ENCODE measurements around the gene PRAC1.

PRAC1 gene

DNA sequence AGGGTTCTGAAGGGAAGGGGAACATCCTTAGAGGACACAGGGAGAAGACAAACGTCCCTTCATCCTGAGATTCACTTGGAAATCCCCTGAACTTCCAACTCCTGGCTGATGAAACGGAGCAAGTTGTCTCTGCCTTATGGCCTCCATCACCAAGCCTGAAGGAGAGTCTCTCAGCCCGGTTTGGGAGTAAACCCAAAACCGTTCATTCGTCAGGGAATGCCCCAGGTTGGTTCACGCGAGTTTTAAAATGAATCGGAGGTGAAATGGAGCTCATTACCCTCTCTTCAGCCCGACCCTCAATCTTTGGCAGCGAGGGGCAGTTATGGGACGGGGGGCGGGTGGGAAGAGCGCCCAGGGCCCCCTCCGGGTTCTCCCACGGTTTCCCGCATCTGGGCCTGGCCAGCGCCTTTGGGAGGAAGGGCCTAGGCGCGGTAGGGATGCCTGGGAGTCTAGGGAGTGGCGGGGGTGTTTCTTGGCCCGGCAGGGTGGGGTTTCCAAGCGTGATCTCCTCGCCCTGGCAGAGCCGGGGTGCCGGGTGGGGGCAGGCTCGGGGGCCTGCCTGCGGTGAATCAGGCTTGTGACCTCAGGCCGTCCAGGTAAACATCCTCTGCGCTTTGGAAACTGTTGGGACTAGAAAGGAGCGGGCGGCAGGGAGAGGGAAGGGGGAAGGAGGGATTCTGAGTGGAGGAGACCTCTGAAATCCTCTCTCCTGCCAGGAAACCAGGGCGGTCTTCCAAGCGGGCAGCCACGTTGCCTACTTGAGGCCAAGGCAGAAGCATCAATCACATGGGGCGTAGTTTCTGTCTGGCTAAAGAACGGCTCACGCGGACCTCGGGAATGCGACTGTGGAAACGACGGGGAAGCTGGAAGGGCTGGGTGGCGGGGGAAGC is 30.3 kb upstream of the PRAC1 start:
- DNase-seq (ENCODE audit: low spot score) = no peak
- in situ Hi-C loops (cut with MboI; ENCODE audit: low pct_unique_long_range_greater_than_20kb, low sequenced_read_pairs, unreplicated experiment) = no loop called here
- TF ChIP-seq, protein P1, sequence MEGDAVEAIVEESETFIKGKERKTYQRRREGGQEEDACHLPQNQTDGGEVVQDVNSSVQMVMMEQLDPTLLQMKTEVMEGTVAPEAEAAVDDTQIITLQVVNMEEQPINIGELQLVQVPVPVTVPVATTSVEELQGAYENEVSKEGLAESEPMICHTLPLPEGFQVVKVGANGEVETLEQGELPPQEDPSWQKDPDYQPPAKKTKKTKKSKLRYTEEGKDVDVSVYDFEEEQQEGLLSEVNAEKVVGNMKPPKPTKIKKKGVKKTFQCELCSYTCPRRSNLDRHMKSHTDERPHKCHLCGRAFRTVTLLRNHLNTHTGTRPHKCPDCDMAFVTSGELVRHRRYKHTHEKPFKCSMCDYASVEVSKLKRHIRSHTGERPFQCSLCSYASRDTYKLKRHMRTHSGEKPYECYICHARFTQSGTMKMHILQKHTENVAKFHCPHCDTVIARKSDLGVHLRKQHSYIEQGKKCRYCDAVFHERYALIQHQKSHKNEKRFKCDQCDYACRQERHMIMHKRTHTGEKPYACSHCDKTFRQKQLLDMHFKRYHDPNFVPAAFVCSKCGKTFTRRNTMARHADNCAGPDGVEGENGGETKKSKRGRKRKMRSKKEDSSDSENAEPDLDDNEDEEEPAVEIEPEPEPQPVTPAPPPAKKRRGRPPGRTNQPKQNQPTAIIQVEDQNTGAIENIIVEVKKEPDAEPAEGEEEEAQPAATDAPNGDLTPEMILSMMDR (IDR thresholded peaks at IDR 0.05; ENCODE audit: extremely low read depth, insufficient read depth, missing control alignments) = no peak

DNA sequence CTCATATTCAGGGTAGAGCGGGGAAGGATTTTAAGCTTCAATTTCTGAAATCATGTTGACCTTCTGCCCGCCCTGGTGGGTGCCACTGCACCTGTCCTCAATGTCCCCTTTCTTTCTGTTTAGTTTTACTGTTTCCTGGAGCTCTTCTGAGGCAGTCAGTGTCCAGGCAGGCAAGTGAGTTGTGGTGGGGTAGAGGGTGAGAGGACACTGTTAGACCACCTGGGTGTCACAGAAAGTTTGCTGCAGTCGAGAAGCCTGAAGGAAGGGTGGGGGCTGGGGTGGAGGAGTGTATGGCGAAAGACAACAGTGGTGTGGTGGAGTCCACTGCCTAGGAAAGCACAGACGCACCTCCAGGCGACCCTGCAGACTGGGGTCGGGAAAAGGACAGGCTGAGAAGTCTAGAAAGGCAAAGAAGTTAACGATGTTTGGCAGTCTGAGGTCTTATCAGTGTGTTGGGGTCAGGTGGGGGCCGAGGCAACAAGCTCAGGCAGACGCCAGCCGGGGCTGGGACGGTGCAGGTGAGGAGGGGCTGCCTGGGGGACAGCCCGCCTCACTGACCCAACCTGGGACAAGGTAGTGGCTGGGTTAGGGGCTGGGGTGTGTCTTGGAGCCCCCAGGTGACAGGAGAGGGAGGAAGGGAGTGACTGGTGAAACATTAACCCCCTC is 29.5 kb upstream of the PRAC1 start:
- in situ Hi-C loops (cut with MboI; ENCODE audit: low pct_unique_long_range_greater_than_20kb, low sequenced_read_pairs, unreplicated experiment) = no loop called here
- TF ChIP-seq, protein P1 (IDR thresholded peaks at IDR 0.05; ENCODE audit: extremely low read depth, insufficient read depth, missing control alignments) = no peak
- no peak for DNase-seq (ENCODE audit: low spot score)

- DNase-seq (ENCODE audit: low spot score) = no peak
- in situ Hi-C loops (cut with MboI; ENCODE audit: low pct_unique_long_range_greater_than_20kb, low sequenced_read_pairs, unreplicated experiment) = no loop called here
- TF ChIP-seq, protein P1 (IDR thresholded peaks at IDR 0.05; ENCODE audit: extremely low read depth, insufficient read depth, missing control alignments) = no peak
Measured at GRCh38 chr17:48751172-48751571, 28.9 kb upstream of the PRAC1 start.

DNA sequence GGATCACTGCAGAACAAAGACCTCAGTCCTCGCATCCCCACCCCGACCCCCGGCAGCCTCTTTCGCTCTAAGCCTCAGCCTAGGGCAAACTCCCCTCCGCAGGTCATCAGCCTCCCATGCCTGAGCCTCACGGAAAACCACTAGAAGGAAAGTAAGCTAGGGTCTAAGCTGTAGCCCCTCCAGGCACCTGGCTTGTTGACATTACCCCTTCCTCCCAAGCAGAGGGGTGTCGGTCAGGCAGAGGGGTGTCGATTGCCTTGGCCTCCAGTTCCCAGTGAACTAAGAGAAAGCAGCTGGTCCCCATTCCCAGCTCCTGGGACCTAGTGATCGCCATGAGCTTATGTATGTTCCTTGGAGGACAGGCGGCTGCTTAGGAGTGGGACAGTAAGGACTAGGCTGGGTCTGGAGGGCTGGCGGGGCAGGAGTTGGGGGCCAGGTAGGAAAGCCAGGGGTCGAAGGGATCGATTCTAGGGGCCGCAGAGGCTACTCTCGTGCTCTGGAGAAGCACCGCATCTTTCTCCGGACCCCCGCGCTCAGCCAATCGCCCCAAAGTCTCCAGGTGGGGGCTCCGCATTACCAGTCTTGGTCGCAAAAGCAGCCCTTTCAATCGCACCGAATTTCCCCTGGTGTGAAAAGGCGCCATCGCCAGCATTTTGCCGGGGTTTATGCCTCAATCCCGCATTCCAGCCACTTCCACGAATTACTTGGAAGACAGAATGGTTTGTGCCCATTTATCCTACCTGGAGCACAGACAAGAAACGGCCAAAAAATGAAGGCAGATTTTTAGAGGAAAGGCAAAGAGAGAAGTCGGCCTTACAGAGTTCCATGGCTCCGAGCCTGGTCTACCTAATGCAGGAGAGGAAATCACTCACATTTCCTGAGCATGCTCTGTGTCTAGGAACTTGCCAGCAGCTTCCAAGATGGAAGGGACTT is 27.6 kb upstream of the PRAC1 start:
- in situ Hi-C loops (cut with MboI; ENCODE audit: low pct_unique_long_range_greater_than_20kb, low sequenced_read_pairs, unreplicated experiment) = no loop called here
- no peak for DNase-seq (ENCODE audit: low spot score)
- TF ChIP-seq, protein P1 (IDR thresholded peaks at IDR 0.05; ENCODE audit: extremely low read depth, insufficient read depth, missing control alignments) = no peak

DNA sequence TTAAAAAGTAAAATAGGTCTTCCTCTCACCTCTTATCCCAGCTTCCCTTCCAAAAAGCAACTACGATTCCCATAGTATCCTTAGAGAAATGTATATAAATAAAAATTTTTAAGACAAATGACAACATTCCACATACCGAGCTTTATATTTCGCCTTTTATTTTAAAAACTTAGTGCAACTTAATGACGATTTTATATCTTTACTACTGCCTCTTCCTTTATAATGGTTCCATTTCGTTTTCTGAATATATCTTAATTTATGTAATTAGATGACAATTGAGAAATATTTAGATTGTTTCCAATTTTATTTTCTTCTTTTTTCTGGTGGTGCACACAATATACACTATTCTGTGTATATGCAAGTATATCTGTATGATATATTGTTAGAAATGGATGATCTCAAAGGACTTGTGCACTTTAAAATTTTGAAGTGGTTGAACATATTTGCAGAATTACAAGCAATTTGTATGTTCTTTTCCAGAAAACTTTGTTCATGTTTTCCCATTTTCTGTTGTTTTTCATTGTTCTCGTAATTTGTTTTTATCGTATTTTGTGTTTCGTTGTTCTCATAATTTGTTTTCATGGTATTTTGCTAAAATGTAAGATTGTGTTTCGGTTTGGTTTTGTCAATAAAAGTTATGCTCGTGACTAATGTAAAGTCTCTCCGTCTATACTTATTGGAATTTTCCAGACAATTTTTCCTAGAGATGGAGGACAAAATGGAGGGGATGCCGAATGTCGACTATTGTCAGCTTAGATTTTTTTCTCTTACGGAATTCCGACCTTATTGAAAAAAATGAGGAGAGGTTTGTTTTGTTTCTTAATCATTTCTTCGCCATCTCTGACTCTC is 26.6 kb upstream of the PRAC1 start:
- in situ Hi-C loops (cut with MboI; ENCODE audit: low pct_unique_long_range_greater_than_20kb, low sequenced_read_pairs, unreplicated experiment) = no loop called here
- no peak for DNase-seq (ENCODE audit: low spot score)
- TF ChIP-seq, protein P1 (IDR thresholded peaks at IDR 0.05; ENCODE audit: extremely low read depth, insufficient read depth, missing control alignments) = no peak

Data from GM13977 (cell line).